ENCODE measurements around the gene TEX101.
"Not testable (repeated sequence)": the region's sequence is repeated elsewhere in the genome, so short reads cannot be mapped to it uniquely, and the experiment has no call there.

DNA sequence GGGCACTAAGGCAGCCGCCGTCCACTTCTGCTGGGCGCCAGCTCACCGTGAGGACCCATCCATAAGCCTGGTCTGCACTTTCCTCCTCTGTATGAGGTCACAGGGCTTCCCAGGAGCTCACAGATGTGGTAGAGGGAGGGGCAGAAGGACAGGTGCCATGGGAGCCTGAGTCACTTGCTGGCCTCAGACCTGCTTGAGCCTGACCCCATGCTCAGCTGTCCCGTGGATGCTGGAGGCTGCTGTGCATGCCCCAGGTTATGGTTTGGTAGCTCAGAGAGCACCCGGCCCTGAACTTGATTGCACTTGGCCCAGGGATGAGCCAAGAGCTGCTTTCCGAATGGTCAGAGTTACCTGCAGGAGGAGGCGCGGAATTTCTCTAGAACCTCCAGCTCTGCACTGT lies 49.0 kb upstream of the TEX101 start:
- TF ChIP-seq, protein P1, sequence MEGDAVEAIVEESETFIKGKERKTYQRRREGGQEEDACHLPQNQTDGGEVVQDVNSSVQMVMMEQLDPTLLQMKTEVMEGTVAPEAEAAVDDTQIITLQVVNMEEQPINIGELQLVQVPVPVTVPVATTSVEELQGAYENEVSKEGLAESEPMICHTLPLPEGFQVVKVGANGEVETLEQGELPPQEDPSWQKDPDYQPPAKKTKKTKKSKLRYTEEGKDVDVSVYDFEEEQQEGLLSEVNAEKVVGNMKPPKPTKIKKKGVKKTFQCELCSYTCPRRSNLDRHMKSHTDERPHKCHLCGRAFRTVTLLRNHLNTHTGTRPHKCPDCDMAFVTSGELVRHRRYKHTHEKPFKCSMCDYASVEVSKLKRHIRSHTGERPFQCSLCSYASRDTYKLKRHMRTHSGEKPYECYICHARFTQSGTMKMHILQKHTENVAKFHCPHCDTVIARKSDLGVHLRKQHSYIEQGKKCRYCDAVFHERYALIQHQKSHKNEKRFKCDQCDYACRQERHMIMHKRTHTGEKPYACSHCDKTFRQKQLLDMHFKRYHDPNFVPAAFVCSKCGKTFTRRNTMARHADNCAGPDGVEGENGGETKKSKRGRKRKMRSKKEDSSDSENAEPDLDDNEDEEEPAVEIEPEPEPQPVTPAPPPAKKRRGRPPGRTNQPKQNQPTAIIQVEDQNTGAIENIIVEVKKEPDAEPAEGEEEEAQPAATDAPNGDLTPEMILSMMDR (conservative IDR thresholded peaks at IDR 0.05), result not testable (repeated sequence)
- not testable (repeated sequence) for TF ChIP-seq EZH2 (IDR thresholded peaks at IDR 0.05; ENCODE audit: low read depth)
